Thyroid gland (tissue), 4 donors: Measurements from ENCODE around the gene RIT2. TPM values are rescaled to one million over a fixed set of nuclear protein-coding genes. Genes with fewer than 3 reads are reported as not detected.

Experiments used
- DNase-seq, 2 donors: peaks; one replicate each; pipeline ENCODE4 v3.0.0-alpha.2; 2019
- H3K27ac ChIP-seq, 3 donors: fragments of 200-600 bp; sonication (generic); 1 replicate in 2 of 3; 2 replicates in 1 of 3; pipeline ENCODE4 v1.5.1; 2016 to 2019; ENCODE audit warnings: mild to moderate bottlenecking in 1 of 3, moderate library complexity in 1 of 3
- H3K27me3 ChIP-seq: fragments of 200-600 bp; sonication (generic); one replicate; pipeline ENCODE4 v1.5.1; 2019
- H3K36me3 ChIP-seq, 2 donors: fragments of 200-600 bp; sonication (generic); one replicate each; pipeline ENCODE4 v1.5.1; 2016 to 2019
- H3K4me1 ChIP-seq, 2 donors: fragments of 200-600 bp; sonication (generic); one replicate each; pipeline ENCODE4 v1.5.1; 2017 to 2019
- H3K4me3 ChIP-seq, 3 donors: fragments of 200-600 bp; sonication (generic); replicated peaks in 1 of 3; 1 replicate in 2 of 3; 2 replicates in 1 of 3; pipeline ENCODE4 v1.5.1; 2016; ENCODE audit warnings: mild to moderate bottlenecking in 1 of 3
- H3K9me3 ChIP-seq: fragments of 200-600 bp; sonication (generic); one replicate; pipeline ENCODE4 v1.5.1; 2017
- CTCF ChIP-seq, 6 experiments: fragments of 200-600 bp in 3 of 6; fragments of 450-650 bp in 3 of 6; sonication (generic) in 3 of 6; IDR thresholded peaks; one replicate each; pipeline ENCODE4 v1.5.1; 2016 to 2019; ENCODE audit warnings: antibody characterized with exemption in 6 of 6, mild to moderate bottlenecking in 2 of 6, inconsistent platforms in 1 of 6, moderate library complexity in 1 of 6
- POLR2A ChIP-seq, 2 donors: fragments of 450-650 bp; IDR thresholded peaks; one replicate each; pipeline ENCODE4 v1.6.1; 2017; ENCODE audit warnings: antibody characterized with exemption in 2 of 2, mild to moderate bottlenecking in 2 of 2, moderate library complexity in 1 of 2
- WGBS, 2 donors: methylation state at CpG; one replicate each; pipeline ENCODE4 v1.1.5; 2017; 5-methylcytosine and 5-hydroxymethylcytosine counted together
- intact Hi-C: fragments of 100-400 bp; cut with DNase I; formaldehyde crosslinking; loops from one replicate; pipeline ENCODE4 v1.15.1; 2023
- total RNA-seq, 4 donors: library from RNA; depleted of rRNA; stranded (reverse); fragments of >200 nt; gene quantifications; one replicate each; pipeline ENCODE4 v1.2.3, GENCODE V29; 2016

Gene RIT2
- total RNA-seq, 4 donors from 2014 or later, result not detected

GRCh38 chr18:43134876-43135275 is 19.4 kb upstream of the RIT2 start:
- H3K27me3 ChIP-seq, result no peaks in the 10 kb centered on the region
- H3K27ac ChIP-seq, result no peak overlapping the region
- H3K4me3 ChIP-seq, result no peak overlapping the region
- no peaks in the 10 kb centered on the region for H3K4me1 ChIP-seq
- H3K9me3 ChIP-seq, result no peaks in the 10 kb centered on the region
- intact Hi-C loops, result no loop called here
- no peaks in the 10 kb centered on the region for H3K36me3 ChIP-seq
- 55 to 68% methylated on average over 1 of the region's 1 CpG for WGBS, 2 donors
- no peak for TF ChIP-seq POLR2A (IDR thresholded peaks at IDR 0.05)
- no peak for DNase-seq

GRCh38 chr18:43130716-43131260 is 15.3 kb upstream of the RIT2 start:
- no peak overlapping the region for H3K4me3 ChIP-seq
- H3K36me3 ChIP-seq, result no peaks in the 10 kb centered on the region
- H3K27ac ChIP-seq, result no peak overlapping the region
- no peaks in the 10 kb centered on the region for H3K27me3 ChIP-seq
- H3K9me3 ChIP-seq, result no peaks in the 10 kb centered on the region
- intact Hi-C loops, result no loop called here
- 34 to 41% methylated on average over 5 of the region's 5 CpGs for WGBS, 2 donors
- no peaks in the 10 kb centered on the region for H3K4me1 ChIP-seq
- DNase-seq, result no peak
- no peak for TF ChIP-seq POLR2A (IDR thresholded peaks at IDR 0.05)
- no peak for TF ChIP-seq CTCF (IDR thresholded peaks at IDR 0.05)

DNA sequence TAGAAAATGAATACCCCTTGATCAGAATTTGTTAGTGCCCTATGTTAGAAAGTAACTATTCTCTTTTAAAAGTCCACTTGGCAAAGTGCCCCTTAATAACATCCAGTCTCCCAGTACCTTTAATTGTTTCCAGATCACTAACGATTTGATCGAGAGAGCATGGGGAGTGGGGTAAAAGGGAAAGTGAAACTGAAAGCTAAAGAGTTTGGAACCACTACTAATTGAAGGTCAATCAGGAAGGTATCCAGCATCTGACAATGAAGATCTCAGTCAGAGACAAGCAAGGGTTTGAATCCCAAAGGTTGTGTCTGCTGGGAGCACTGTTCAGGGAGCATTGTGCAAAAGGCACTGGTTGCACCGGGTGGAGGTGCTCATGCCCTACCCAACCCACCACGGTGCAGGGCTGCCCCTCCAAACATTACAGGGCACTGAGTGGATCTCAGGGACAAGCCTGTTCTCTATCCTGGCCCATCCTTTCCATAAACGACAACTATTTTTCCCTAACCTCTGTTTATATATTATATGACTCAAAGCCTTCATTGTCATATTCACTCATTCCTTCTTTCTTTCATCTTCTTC is 14.6 kb upstream of the RIT2 start:
- no peak for TF ChIP-seq POLR2A (IDR thresholded peaks at IDR 0.05)
- TF ChIP-seq CTCF (IDR thresholded peaks at IDR 0.05), result no peak
- peak overlapping the region in 1 of 3 donors; percentile 5 for H3K4me3 ChIP-seq
- intact Hi-C loops, result no loop called here
- H3K9me3 ChIP-seq, result no peaks in the 10 kb centered on the region
- 54 to 73% methylated on average over 5 of the region's 5 CpGs for WGBS, 2 donors
- no peaks in the 10 kb centered on the region for H3K27me3 ChIP-seq
- H3K27ac ChIP-seq, result no peak overlapping the region
- no peaks in the 10 kb centered on the region for H3K36me3 ChIP-seq
- DNase-seq, result peak in 1 of 2 donors; percentile 2
- no peaks in the 10 kb centered on the region for H3K4me1 ChIP-seq

- DNase-seq, result no peak
- Histone ChIP-seq H3K4me1 (no peaks in the 10 kb centered on the region), H3K4me3 (no peak overlapping the region), H3K27me3 (no peaks in the 10 kb centered on the region), H3K9me3 (no peaks in the 10 kb centered on the region), H3K36me3 (no peaks in the 10 kb centered on the region), H3K27ac (no peak overlapping the region)
- intact Hi-C loops, result no loop called here
- 67 to 83% methylated on average over 3 of the region's 3 CpGs for WGBS, 2 donors
- TF ChIP-seq CTCF (IDR thresholded peaks at IDR 0.05) (no peak), POLR2A (IDR thresholded peaks at IDR 0.05) (no peak)
These were observed 10.0 kb upstream of the RIT2 start for GRCh38 chr18:43125471-43125870.

- Histone ChIP-seq H3K4me3 (no peak overlapping the region), H3K9me3 (no peaks in the 10 kb centered on the region), H3K36me3 (no peaks in the 10 kb centered on the region), H3K4me1 (no peaks in the 10 kb centered on the region), H3K27me3 (no peaks in the 10 kb centered on the region), H3K27ac (no peak overlapping the region)
- no peak for TF ChIP-seq POLR2A (IDR thresholded peaks at IDR 0.05)
- no peak for TF ChIP-seq CTCF (IDR thresholded peaks at IDR 0.05)
- no peak for DNase-seq
- intact Hi-C loops, result no loop called here
These were observed 7.5 kb upstream of the RIT2 start for GRCh38 chr18:43122955-43123354.
